ENCODE measurements around the gene SLC26A3. TPM values are rescaled to one million over a fixed set of nuclear protein-coding genes. Genes with fewer than 3 reads are reported as not detected.
"Not testable (repeated sequence)": the region's sequence is repeated elsewhere in the genome, so short reads cannot be mapped to it uniquely, and the experiment has no call there.

The SLC26A3 gene
- total RNA-seq: 0.11 TPM

- Histone ChIP-seq H3K4me3 (no peak within 1 kb of the TSS), H3K27me3 (no peaks in the 10 kb centered on the region), H3K36me3 (no peaks in the 10 kb centered on the region), H3K4me1 (no peaks in the 10 kb centered on the region), H3K27ac (no peak within 1 kb of the TSS), H3K9me3 (no peaks in the 10 kb centered on the region)
- no peak for DNase-seq (ENCODE audit: low spot score in 2 of 2)
- TF ChIP-seq CTCF (IDR thresholded peaks at IDR 0.05): no peak
- intact Hi-C loops (cut with DNase I): no loop called here
These were observed at the start of gene SLC26A3 for GRCh38 chr7:107803009-107803610. Gene SLC26A3, minus strand, starts transcription at chr7:107803223. Its CDS starts 8,714 bp downstream, at chr7:107794509.

GRCh38 chr7:107850643-107851042 is 47.6 kb upstream of the SLC26A3 start:
- H3K27me3 ChIP-seq: no peaks in the 10 kb centered on the region
- H3K4me3 ChIP-seq: no peak overlapping the region
- H3K27ac ChIP-seq: no peak overlapping the region
- no peaks in the 10 kb centered on the region for H3K9me3 ChIP-seq
- no peak for TF ChIP-seq CTCF (IDR thresholded peaks at IDR 0.05)
- no peaks in the 10 kb centered on the region for H3K36me3 ChIP-seq
- intact Hi-C loops (cut with DNase I): no loop called here
- no peak for DNase-seq (ENCODE audit: low spot score in 2 of 2)
- no peaks in the 10 kb centered on the region for H3K4me1 ChIP-seq

GRCh38 chr7:107850216-107850615 is 47.2 kb upstream of the SLC26A3 start:
- intact Hi-C loops (cut with DNase I): no loop called here
- Histone ChIP-seq H3K9me3 (no peaks in the 10 kb centered on the region), H3K36me3 (no peaks in the 10 kb centered on the region)

GRCh38 chr7:107848211-107848610 is 45.2 kb upstream of the SLC26A3 start:
- H3K4me1 ChIP-seq; H3K27ac ChIP-seq; intact Hi-C loops (cut with DNase I); H3K36me3 ChIP-seq; H3K9me3 ChIP-seq; H3K4me3 ChIP-seq; H3K27me3 ChIP-seq; DNase-seq (ENCODE audit: low spot score in 2 of 2): not testable (repeated sequence)

More at GRCh38 chr7:107850216-107850615, 47.2 kb upstream of the SLC26A3 start:
- Histone ChIP-seq H3K27ac (no peak overlapping the region), H3K27me3 (no peaks in the 10 kb centered on the region), H3K4me3 (no peak overlapping the region), H3K4me1 (no peaks in the 10 kb centered on the region)
- no peak for DNase-seq (ENCODE audit: low spot score in 2 of 2)
- no peak for TF ChIP-seq CTCF (IDR thresholded peaks at IDR 0.05)

GRCh38 chr7:107847836-107848175 is 44.8 kb upstream of the SLC26A3 start:
- H3K36me3 ChIP-seq: not testable (repeated sequence)

GRCh38 chr7:107847168-107847835 is 44.3 kb upstream of the SLC26A3 start:
- Histone ChIP-seq H3K27ac (no peak overlapping the region), H3K27me3 (no peaks in the 10 kb centered on the region), H3K4me1 (no peaks in the 10 kb centered on the region), H3K9me3 (no peaks in the 10 kb centered on the region), H3K36me3 (no peaks in the 10 kb centered on the region), H3K4me3 (no peak overlapping the region)
- no peak for DNase-seq (ENCODE audit: low spot score in 2 of 2)
- no peak for TF ChIP-seq CTCF (IDR thresholded peaks at IDR 0.05)
- intact Hi-C loops (cut with DNase I): no loop called here

More at GRCh38 chr7:107847836-107848175, 44.8 kb upstream of the SLC26A3 start:
- intact Hi-C loops (cut with DNase I); H3K27me3 ChIP-seq; H3K27ac ChIP-seq; H3K9me3 ChIP-seq; H3K4me3 ChIP-seq; DNase-seq (ENCODE audit: low spot score in 2 of 2); H3K4me1 ChIP-seq: not testable (repeated sequence)

Data from ascending aorta (tissue), 2 donors.